ENCODE measurements around the gene MMAA. TPM values are rescaled to one million over a fixed set of nuclear protein-coding genes. Genes with fewer than 3 reads are reported as not detected.
"Not testable (repeated sequence)": the region's sequence is repeated elsewhere in the genome, so short reads cannot be mapped to it uniquely, and the experiment has no call there.

Gene MMAA
- total RNA-seq, 2 donors from 2014 or later = 3.9 to 7.0 TPM

- H3K27ac ChIP-seq = no peak overlapping the region
These were observed 71.4 kb downstream of the MMAA start for GRCh38 chr4:145690610-145691009.

GRCh38 chr4:145691416-145691815, 72.2 kb downstream of the MMAA start:
- not testable (repeated sequence) for H3K27ac ChIP-seq; H3K36me3 ChIP-seq; H3K4me3 ChIP-seq; H3K4me1 ChIP-seq; DNase-seq (ENCODE audit: low spot score); H3K27me3 ChIP-seq; H3K9me3 ChIP-seq

More at GRCh38 chr4:145690610-145691009, 71.4 kb downstream of the MMAA start:
- Histone ChIP-seq H3K4me3 (no peak overlapping the region), H3K4me1 (no peaks in the 10 kb centered on the region), H3K27me3 (no peaks in the 10 kb centered on the region), H3K36me3 (no peaks in the 10 kb centered on the region), H3K9me3 (no peaks in the 10 kb centered on the region)
- TF ChIP-seq CTCF (IDR thresholded peaks at IDR 0.05) = no peak
- DNase-seq (ENCODE audit: low spot score) = no peak

- TF ChIP-seq CTCF (IDR thresholded peaks at IDR 0.05) = no peak
- H3K27ac ChIP-seq = no peak overlapping the region
- no peaks in the 10 kb centered on the region for H3K36me3 ChIP-seq
These were observed 75.7 kb downstream of the MMAA start for GRCh38 chr4:145694929-145695328.

GRCh38 chr4:145697332-145697731, 78.1 kb downstream of the MMAA start:
- no peak for DNase-seq (ENCODE audit: low spot score)
- Histone ChIP-seq H3K9me3 (no peaks in the 10 kb centered on the region), H3K36me3 (no peaks in the 10 kb centered on the region), H3K4me1 (no peaks in the 10 kb centered on the region), H3K27me3 (no peaks in the 10 kb centered on the region), H3K4me3 (no peak overlapping the region), H3K27ac (no peak overlapping the region)
- no peak for TF ChIP-seq CTCF (IDR thresholded peaks at IDR 0.05)

More at GRCh38 chr4:145694929-145695328, 75.7 kb downstream of the MMAA start:
- no peaks in the 10 kb centered on the region for H3K9me3 ChIP-seq
- H3K27me3 ChIP-seq = no peaks in the 10 kb centered on the region
- no peaks in the 10 kb centered on the region for H3K4me1 ChIP-seq
- no peak for DNase-seq (ENCODE audit: low spot score)
- no peak overlapping the region for H3K4me3 ChIP-seq

GRCh38 chr4:145698507-145698906, 79.3 kb downstream of the MMAA start:
- Histone ChIP-seq H3K36me3 (no peaks in the 10 kb centered on the region), H3K27me3 (no peaks in the 10 kb centered on the region), H3K4me1 (no peaks in the 10 kb centered on the region), H3K4me3 (no peak overlapping the region), H3K27ac (no peak overlapping the region), H3K9me3 (no peaks in the 10 kb centered on the region)
- TF ChIP-seq CTCF (IDR thresholded peaks at IDR 0.05) = no peak
- DNase-seq (ENCODE audit: low spot score) = no peak

- H3K27me3 ChIP-seq = no peaks in the 10 kb centered on the region
- no peaks in the 10 kb centered on the region for H3K9me3 ChIP-seq
- no peak overlapping the region for H3K4me3 ChIP-seq
- H3K4me1 ChIP-seq = no peaks in the 10 kb centered on the region
- DNase-seq (ENCODE audit: low spot score) = no peak
- no peak for TF ChIP-seq CTCF (IDR thresholded peaks at IDR 0.05)
- H3K27ac ChIP-seq = no peak overlapping the region
- H3K36me3 ChIP-seq = no peaks in the 10 kb centered on the region
These were observed 84.8 kb downstream of the MMAA start for GRCh38 chr4:145703850-145704497.

Measured in right atrium auricular region (tissue), 2 donors.